GM10847 (cell line): ENCODE data around the gene FADS6.

Source experiments
- POLR2A ChIP-seq: IDR thresholded peaks from 2 replicates; pipeline ENCODE4 v1.6.1; 2011; ENCODE audit not compliant: insufficient read length; ENCODE audit errors: extremely low read depth

The FADS6 gene

DNA sequence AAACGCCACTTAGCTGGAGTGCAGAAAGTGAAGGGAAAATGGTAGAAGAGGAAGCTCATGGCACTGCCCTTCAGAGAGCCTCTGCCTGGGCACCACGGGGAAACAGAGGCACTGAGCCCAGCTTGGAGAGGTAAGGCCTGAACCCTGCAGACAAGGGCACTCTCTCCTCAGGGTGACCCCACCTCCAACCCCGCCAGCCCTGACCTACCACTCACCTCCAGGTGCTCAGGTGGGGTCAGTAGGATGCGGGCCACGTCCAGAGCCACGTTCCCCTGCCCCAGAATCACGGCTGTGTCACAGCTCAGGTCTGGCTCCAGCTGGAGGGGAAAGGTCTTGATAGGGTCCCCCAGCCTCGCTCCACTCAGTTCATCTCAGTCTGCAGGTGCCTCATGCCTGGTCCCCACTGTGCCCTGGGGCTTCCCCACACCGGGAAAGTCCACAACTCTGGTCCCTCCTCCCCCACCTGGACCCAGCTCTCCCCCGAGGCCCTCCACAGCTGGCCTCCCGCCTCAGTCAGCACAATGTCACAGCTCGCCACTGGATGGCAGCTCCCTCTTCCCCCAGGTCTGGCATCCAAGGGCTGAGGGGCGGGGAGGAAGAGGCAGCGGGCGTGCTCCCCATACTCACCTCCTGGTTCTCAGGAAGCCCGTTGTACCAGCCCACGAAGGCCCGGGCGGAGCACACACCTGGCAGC lies 27.8 kb downstream of the FADS6 start:
- TF ChIP-seq POLR2A = no peak

DNA sequence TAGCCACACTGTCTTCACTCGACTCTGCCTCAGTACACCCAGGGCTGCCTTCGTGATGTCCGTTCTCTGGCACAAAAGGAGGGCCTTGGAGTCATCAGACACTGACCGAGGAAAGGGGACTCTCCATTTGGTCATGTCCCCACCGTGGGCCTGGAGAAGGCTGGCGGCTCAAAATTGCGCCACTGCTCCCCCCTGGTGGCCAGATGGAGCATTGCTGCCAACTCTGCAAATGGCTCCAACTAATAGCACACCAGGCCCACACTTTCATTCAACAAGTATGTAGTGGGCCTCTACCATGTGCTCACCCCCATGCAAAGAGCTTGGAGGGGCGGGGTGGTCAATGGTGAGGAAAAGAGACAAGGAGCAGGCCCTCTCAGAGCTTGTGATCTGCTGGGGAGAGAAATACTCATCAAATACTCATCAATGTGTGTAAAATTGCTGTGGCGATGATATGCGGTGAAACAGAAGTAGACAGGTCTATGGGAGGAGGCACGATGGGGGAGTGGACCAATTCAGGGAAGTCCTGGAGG lies 28.5 kb downstream of the FADS6 start:
- no peak for TF ChIP-seq POLR2A

DNA sequence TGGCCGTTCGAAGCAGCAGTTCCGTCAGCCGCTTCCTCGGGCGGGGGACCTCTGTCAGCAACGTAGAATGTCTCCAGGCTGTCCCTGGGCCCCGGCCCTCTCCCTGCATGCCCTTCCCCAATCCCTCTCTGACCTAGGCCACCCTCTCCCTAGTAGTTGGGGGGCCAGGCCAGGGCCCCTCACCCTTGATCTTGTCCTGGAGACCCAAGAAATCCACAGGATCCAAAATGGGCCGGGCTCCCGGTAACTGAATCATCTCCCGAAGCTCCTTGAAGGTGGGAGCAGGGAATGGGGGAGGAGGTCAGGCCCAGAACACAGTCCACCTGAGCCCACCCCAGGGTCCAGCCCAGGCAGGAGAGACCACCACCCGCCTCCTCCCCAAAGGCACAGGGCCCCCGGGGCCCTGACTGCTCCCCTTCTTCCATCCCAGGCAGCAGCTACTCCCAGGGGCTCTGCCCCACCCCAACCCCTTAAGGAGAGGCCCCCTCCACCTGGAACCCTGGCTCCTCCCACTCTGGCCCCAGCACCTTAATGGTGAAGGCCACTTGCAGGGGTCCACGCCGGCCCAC lies 29.1 kb downstream of the FADS6 start:
- no peak for TF ChIP-seq POLR2A

DNA sequence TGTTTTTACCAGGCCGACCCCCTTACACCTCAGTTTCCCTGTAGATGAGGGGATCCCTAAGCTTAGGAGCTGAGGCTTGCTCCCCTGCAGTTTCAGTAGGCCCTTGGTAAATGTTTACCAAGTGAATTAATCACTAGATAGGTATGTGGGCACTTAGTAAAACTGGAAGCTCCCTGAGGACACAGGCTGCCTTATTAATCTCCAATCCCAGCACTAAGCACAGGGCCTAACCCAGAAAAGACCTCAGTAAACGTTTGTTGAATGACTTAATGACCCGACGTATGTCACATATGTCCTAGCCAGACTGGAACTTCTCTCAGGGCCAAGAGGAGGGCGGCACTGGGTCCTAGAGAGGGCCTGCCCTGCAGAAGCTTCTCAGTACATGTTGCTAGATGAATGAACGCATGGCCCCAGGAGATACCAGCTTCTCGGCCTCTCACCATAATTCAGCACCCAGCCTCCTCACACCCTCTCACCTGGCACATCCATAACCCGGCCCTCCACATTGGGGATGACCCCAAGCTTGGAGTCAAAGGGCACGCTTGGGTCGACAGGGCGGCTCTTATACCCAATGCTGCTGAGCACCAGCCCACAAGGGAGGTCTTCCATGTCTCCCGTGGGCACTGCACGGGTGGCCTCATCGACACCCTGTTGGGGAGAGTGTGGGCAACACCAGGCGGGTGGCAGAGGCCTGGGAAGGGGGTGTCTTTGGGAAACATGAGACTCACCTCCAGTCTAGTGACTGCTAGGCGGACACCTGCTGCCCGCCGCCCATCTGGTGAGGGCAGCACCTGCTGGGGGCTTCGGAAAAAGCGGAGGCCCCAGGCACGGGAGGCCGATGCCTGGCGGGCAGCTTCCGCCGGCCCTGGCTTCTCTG lies 29.8 kb downstream of the FADS6 start:
- no peak for TF ChIP-seq POLR2A

DNA sequence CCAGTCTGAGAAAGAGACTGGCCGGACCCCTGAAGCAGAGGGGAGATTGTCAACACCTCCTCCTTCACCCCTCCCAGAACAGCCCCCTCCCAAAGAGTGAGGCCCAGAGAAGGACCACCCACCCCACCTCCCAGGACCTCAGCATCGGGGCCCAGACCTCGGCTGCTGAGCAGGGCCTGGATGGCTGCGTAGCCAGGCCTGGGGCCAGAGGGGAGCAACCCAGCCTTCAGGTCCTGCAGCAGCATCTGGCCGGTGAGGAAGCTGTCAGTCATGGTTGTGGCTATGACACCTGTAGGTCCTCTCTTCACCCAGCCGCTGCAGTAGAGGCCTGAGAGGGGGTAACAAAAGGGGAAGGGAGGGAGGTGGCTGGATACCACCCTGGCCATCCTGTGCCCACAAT lies 30.5 kb downstream of the FADS6 start:
- no peak for TF ChIP-seq POLR2A

DNA sequence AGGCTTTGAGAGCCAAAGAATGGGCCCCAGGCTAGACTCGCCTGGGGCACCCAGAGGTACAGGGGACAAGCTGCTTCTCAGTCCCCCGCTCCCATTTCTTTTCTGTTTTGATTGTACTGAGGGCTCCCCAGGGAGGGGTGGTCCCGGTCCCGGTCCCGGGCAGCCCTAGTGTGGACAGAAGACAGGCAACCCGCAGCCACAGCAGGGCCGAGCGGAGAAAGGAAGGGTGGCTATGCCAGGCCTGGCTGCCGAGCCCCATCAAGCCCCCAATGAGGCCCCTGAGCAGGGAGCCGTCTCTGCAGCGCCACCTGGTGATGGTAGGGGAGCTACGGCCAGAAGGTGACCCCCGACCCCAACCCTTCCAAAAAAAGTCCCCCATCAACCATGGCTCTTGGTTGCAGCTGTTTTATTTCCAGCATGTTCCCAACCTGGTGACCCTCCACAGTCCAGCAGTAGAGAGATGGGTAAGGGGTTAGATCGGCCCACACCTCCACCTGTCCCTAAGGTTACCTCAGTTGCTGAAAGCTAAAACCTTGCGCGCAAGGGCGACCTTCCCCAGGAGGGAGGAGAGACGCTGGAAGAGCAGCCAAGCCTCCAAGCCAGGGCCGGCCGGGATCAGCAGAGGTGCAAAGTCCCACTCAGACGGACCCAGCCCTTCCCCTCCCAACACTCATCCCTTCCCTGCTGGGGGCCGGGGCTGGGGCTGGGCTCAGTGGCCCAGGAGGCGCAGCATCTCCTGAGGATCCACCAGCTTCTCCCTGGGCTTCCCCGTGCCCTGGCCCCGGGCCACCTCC lies 31.1 kb downstream of the FADS6 start:
- TF ChIP-seq POLR2A = no peak

DNA sequence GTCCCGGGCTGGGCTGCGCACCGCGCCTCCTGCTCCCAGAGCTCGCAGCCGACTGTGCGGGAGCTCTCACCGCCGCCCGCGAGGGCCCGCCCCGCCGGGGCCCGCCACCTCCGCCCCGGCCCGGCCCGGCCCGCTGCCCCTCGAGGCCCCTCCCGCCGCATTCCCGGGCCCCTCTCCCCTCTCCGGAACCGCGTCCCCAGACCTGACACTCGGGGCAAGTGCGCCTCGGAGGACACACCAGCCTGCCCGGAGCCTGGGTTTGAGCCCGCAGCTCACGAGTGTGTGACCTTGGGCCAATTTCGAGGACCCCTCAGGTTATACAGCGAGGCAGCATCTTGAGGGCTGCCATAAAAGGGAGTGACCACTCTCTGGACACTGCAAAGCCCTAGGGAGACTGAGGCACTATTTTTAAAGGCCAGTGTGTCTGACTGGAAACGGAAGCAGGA lies 31.7 kb downstream of the FADS6 start:
- TF ChIP-seq POLR2A = no peak

DNA sequence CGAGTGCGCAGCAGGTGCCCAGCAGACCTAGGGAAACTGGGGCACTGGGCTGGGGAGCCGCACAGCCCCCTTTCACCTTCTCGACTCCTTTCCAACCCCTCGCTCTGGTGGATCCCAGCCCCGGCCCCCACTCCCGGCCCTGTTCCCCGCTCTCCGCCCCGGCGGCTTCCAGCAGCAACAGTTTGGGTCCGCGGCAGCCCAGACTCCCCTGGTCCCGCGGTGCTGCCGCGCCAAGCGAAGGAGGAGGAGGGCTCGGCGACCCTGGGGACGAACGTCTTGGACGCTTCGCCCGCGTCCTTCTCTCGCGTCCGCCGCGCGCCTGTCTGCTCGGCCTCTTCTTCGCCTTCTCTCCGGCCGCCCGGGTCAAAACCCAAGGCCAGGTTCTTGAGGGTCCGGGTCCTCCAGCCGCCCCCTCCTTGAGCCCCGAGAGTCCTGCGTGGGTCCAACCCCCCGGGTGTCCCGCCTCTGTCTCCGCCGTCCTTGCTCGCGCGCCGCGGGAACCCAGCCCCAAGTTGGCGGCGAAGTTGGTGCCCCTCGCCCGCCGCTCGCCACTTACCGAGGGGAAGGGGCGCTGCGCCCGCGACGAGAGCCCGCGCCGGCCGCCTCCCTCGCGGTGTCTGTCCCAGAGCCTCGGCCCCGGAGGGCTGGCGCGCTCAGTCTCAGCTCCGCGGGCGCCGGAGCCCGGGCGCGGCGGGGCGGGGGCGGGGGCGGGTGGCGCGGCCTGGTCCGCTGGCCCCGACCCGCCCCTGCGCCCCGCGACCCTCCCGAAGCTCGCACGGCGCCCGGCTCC lies 32.4 kb downstream of the FADS6 start:
- TF ChIP-seq POLR2A = no peak

DNA sequence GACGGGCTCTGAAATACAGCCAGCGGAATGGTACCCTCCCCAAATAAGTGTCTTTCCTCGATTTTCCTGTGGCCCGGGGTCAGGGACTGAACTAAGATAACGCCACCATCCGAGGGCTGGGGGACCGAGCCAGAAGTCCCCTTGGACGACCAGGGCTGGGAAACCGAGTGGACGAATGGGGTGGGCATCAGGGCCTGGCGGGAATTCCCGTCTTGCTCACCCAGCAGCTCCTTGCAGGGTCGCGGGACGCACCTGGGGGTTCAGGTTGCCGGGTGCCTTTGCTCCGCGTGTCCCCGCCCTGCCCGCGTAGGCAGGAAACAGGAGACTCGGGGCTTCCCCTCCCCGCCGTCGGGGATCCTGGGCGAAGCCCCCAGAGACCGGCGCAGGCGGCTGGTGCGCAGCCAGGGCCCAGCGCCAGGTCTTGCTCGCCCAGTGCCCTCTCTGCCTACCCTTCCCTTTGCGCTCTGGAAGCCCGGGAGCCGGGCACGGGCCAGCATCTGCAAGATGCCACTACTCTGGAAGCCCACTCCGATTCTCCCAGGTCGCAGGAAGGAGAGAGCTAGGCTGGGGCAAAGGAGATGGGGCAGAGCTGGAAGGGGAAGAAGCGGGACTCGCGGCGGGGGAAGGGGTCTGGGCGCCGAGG lies 33.1 kb downstream of the FADS6 start:
- TF ChIP-seq POLR2A = no peak

DNA sequence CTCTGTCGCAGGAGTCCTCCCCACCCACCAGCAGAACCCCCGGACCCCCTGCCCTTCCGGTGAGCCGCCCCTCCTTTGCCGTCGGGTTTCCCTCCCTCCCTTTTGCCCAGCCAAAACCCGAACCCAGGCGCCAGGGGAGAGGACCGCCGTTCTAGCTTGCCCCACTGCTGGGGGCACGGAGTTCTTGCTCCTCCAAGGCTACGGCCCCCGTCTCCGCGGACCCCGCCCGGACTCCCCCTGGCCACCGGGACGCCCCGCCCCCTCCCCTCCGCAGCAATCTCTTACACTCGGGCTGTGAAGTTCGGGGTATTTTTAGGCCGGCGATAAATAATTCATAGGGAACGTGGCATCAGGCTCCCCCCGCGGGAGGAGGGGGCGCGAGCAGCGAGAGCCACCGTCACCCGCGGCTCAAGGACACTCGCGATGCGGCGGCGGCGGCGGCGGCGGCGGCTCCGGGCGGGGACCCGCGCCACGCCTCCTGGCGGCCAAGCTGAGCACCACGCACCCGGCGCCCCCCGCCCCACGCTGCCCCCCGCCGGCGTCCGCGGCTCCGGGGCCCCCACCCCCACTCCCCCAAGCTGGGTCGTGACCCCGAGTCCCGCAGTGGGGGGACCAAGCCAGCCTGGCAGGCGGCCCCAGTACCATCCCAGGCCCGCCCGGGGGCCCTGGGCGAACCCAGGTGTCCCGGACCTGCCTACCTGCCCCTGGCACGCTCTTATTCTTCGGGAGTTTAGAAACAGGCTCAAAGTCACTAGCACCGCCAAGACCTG lies 33.8 kb downstream of the FADS6 start, which contains the start of gene GRIN2C:
Gene GRIN2C, minus strand, starts transcription at position 427 of the 770 bp plus-strand sequence. CDS start 4,793 bp downstream, outside the sequence.
- no peak for TF ChIP-seq POLR2A

DNA sequence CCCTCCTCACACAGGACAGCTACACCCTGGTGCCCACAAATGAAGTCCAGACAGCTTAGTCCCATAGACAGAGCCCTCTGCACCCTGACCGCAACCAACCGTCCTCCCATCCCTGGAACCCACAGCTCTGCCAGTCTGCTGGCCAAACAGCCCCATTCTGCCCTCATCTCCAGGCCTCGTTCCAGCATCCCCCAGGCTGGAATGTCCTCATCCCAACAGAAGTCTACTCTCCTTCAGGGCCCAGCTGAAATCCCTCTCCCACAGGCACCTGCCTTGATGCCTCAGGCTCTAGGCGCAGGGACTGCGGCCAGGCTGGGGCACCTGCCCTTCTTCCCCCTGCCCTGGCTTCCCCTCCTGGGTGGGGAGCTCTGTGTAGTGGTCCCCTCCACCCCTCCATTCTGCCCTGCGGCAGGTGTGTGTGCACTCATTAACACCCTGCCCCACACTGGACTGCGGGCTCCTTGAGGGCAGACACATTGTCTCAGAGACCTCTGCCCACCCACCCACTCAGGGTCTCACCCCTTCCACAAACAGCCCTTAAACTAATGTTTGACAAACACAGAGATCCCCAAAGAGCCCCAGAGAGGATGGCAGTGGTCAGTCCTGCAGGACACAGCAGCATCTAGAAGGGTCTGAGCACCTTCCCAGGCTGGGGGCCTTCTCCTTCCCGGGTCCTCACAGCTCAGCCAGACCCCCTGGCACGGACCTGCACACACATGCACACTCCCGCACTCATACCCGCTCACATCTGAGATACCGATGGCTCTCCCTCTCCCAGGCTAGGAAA lies 34.6 kb downstream of the FADS6 start:
- TF ChIP-seq POLR2A = no peak

DNA sequence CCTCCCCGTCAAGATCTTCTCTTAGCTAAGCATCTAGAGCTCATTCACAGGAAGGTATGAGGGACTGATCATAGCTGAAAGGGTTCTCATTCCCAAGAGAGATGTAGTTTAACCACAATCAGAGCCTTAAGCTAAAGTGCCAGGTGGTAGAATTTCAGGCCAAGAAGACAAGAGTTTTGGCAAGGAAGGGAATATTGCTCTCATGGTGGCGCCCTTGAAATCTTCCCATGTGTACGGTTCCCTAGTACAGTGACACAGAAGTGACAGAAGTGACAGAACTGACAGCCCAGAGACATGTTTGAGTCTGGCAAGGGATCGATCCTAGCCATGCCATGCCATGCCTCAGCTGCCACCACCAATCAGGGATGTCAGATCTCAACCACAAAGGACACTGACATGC lies 36.2 kb downstream of the FADS6 start:
- no peak for TF ChIP-seq POLR2A

DNA sequence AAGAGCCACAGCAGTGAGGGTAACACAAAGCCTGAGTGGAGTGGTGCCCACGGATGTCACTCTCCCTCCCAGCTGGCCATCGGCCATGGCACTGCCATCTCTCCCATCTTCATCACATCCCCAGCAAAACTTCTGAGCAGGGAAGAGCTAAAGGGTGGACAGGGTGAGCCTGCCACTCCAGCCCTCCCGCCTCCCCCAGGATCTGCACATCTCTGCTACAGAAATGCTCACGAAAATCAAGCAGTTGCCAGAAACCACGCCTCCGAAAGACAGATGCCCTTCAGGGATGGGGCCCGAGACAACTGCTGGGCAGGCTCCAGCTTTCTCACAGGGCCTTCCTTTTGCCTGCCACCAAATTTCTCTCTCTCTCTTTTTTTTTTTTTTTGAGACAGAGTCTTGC lies 37.3 kb downstream of the FADS6 start:
- no peak for TF ChIP-seq POLR2A

DNA sequence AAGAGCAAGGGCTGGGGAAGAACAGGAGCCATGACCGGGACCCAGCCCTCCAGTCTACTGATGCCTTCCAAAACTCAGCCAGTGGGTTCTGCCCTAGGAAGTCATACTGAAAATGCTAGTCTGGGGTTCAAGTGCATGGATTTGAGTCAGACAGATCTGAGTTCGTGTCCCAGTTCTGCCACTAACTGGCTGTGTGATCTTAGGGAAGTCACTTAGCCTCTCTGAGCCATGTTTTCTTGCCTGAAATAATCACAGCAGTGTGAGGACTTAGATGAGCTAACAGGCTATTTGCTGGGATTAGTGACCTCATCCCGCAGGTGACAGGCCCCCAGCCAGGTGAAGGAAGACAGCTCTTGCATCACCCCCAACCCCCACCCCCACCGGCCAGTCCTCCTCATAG lies 38.1 kb downstream of the FADS6 start:
- TF ChIP-seq POLR2A = no peak
